Right atrium auricular region (tissue), 2 donors: ENCODE data around the gene ULBP2. TPM values are rescaled to one million over a fixed set of nuclear protein-coding genes. Genes with fewer than 3 reads are reported as not detected.

Experiments used
- DNase-seq: peaks from one replicate; pipeline ENCODE4 v3.0.0-alpha.2; 2019; ENCODE audit warnings: low spot score
- H3K27ac ChIP-seq, 2 donors: fragments of 200-600 bp; sonication (generic); 1 replicate in 1 of 2; 2 replicates in 1 of 2; pipeline ENCODE4 v1.5.1; 2016 to 2019
- H3K27me3 ChIP-seq, 2 donors: fragments of 200-600 bp; sonication (generic); one replicate each; pipeline versions ENCODE4 v1.5.1 to v1.6.0; 2017 to 2019
- H3K36me3 ChIP-seq: fragments of 200-600 bp; sonication (generic); one replicate; pipeline ENCODE4 v1.5.1; 2016
- H3K4me1 ChIP-seq, 2 donors: fragments of 200-600 bp; sonication (generic); one replicate each; pipeline versions ENCODE4 v1.5.1 to v1.6.0; 2017 to 2019
- H3K4me3 ChIP-seq, 2 donors: fragments of 200-600 bp; sonication (generic); 1 replicate in 1 of 2; 2 replicates in 1 of 2; pipeline ENCODE4 v1.5.1; 2017 to 2019; ENCODE audit warnings: mild to moderate bottlenecking in 1 of 2, moderate library complexity in 1 of 2
- H3K9me3 ChIP-seq, 2 donors: fragments of 200-600 bp; sonication (generic); one replicate each; pipeline ENCODE4 v1.5.1; 2019
- total RNA-seq, 2 donors: library from RNA; depleted of rRNA; stranded (reverse); fragments of >200 nt; gene quantifications; one replicate each; pipeline ENCODE4 v1.1.0, GENCODE V29; 2016
- TF ChIP-seq, protein P1 (sequence below), 2 donors: fragments of 200-600 bp; sonication (generic); IDR thresholded peaks; one replicate each; pipeline ENCODE4 v1.5.1; 2019; ENCODE audit warnings: antibody characterized with exemption in 2 of 2

ULBP2 gene, protein sequence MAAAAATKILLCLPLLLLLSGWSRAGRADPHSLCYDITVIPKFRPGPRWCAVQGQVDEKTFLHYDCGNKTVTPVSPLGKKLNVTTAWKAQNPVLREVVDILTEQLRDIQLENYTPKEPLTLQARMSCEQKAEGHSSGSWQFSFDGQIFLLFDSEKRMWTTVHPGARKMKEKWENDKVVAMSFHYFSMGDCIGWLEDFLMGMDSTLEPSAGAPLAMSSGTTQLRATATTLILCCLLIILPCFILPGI
- total RNA-seq: 1 to 10 TPM in 1 of 2 donors, under 1 TPM in 1; 0.82 to 2.4 TPM

DNA sequence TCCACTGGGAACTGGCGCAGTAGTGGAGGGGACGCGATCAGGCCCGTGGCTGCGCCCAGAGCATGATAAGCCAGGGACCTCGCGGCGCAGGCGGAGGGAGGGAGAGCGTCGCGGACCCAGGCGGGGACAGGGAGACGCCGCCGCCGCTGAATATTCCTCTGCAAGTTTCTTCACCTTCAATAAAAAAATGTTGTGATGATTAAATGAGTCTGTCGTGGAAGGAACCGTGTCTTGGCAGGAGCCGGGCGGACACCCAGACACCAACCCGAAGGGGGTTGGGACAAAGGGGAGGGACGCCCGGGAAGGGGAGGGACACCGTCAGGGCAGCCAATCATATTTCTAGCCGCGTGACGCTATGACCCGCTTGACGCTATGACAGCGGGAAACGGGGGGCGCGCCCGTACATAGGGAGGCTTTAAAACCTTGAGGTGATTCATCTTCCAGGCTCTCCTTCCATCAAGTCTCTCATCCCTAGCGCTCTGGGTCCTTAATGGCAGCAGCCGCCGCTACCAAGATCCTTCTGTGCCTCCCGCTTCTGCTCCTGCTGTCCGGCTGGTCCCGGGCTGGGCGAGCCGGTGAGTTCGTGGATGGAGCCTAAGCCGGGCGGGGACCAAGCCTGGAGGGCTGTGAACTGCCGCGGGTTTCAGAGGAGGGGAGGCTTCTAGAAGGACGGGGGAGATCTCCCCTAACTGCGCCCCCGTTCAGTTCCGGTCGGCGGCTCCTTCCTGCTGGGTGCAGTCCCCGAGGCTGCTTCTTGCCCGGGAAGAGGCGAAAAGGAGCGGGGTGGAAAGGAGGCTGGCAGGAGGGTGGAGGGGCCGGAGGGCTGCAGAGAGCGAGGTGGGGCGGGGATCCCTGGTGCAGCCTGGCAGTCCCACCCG is at the start of gene ULBP2:
TSS of gene ULBP2 (plus strand) at position 432 of the 878 bp plus-strand sequence. CDS start at position 491, 59 bp downstream.
- TF ChIP-seq, protein P1, sequence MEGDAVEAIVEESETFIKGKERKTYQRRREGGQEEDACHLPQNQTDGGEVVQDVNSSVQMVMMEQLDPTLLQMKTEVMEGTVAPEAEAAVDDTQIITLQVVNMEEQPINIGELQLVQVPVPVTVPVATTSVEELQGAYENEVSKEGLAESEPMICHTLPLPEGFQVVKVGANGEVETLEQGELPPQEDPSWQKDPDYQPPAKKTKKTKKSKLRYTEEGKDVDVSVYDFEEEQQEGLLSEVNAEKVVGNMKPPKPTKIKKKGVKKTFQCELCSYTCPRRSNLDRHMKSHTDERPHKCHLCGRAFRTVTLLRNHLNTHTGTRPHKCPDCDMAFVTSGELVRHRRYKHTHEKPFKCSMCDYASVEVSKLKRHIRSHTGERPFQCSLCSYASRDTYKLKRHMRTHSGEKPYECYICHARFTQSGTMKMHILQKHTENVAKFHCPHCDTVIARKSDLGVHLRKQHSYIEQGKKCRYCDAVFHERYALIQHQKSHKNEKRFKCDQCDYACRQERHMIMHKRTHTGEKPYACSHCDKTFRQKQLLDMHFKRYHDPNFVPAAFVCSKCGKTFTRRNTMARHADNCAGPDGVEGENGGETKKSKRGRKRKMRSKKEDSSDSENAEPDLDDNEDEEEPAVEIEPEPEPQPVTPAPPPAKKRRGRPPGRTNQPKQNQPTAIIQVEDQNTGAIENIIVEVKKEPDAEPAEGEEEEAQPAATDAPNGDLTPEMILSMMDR (IDR thresholded peaks at IDR 0.05): no peak
- Histone ChIP-seq H3K4me3 (peak within 1 kb of the TSS; percentile 52 to 56), H3K9me3 (no peaks in the 10 kb centered on the region), H3K27ac (peak within 1 kb of the TSS in 1 of 2 donors; percentile 43), H3K4me1 (peaks cover 0 to 26% of the 10 kb centered on the region in 2 donors), H3K36me3 (no peaks in the 10 kb centered on the region), H3K27me3 (peaks cover 25 to 34% of the 10 kb centered on the region in 2 donors)
- DNase-seq: peak; percentile 93

DNA sequence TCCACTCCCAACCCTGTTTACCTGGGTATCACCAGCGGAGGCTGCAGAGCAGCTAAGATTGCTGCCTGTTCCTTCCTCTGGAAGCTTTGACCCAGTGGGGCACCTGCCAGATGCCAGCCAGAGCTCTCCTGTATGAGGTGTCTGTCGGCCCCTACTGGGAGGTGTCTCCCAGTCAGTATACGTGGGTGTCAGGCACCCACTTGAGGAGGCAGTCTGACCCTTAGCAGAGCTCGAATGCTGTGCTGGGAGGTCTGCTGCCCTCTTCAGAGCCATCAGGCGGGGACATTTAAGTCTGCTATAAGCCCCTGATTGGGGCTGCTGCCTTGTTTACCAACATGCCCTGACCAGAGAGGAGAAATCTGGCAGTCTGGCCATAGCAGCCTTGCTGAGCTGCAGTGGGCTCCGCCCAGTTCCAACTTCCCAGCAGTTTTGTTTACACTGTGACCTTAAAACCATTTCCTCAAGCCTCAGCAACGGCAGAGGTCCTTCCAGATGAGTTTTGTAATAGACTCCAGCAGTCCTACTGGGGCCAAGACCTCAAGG is 46.7 kb upstream of the ULBP2 start:
- Histone ChIP-seq H3K27ac (peak overlapping the region; percentile 43 to 56), H3K36me3 (no peaks in the 10 kb centered on the region), H3K9me3 (no peaks in the 10 kb centered on the region), H3K27me3 (no peaks in the 10 kb centered on the region), H3K4me1 (peaks cover 0 to 35% of the 10 kb centered on the region in 2 donors), H3K4me3 (no peak overlapping the region)
- TF ChIP-seq, protein P1 (IDR thresholded peaks at IDR 0.05): no peak
- DNase-seq: peak; percentile 77

DNA sequence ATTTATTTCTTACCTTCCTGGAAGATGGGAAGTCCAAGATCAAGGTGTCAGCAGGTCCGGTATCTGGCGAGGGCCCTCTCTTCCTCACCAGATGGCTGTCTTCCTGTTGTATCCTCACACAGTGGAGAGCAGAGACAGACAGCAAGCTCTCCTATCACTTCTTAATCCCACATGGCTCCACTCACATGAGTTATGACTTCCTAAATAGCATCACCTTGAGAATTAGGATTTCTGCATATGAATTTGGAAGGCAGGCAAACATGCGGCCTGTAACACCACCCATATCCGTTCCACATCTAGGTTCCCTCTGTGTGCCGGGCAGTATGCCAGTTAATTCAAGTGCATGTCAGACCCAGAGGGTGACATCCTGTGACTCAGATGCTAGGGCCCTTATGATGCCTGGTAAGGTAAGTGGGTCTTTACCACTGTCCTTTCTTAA is 46.0 kb upstream of the ULBP2 start:
- Histone ChIP-seq H3K4me1 (peaks cover 0 to 36% of the 10 kb centered on the region in 2 donors), H3K9me3 (no peaks in the 10 kb centered on the region), H3K27ac (peak overlapping the region; percentile 43 to 56), H3K36me3 (no peaks in the 10 kb centered on the region), H3K4me3 (no peak overlapping the region), H3K27me3 (no peaks in the 10 kb centered on the region)
- TF ChIP-seq, protein P1 (IDR thresholded peaks at IDR 0.05): no peak
- peak; percentile 78 for DNase-seq

- Histone ChIP-seq H3K4me3 (no peak overlapping the region), H3K4me1 (peaks cover 0 to 42% of the 10 kb centered on the region in 2 donors), H3K27me3 (no peaks in the 10 kb centered on the region), H3K9me3 (no peaks in the 10 kb centered on the region), H3K36me3 (no peaks in the 10 kb centered on the region), H3K27ac (peak overlapping the region; percentile 51 to 56)
- TF ChIP-seq, protein P1 (IDR thresholded peaks at IDR 0.05): no peak
- peak; percentile 44 for DNase-seq
These were observed 45.3 kb upstream of the ULBP2 start for GRCh38 chr6:149896491-149896890.

GRCh38 chr6:149897015-149897697 is 44.7 kb upstream of the ULBP2 start:
- peak; percentile 89 for DNase-seq
- H3K27me3 ChIP-seq: no peaks in the 10 kb centered on the region
- no peaks in the 10 kb centered on the region for H3K36me3 ChIP-seq
- H3K4me1 ChIP-seq: peaks cover 0 to 42% of the 10 kb centered on the region in 2 donors
- TF ChIP-seq, protein P1 (IDR thresholded peaks at IDR 0.05): no peak
- no peaks in the 10 kb centered on the region for H3K9me3 ChIP-seq
- H3K27ac ChIP-seq: peak overlapping the region; percentile 51 to 56
- peak overlapping the region in 1 of 2 donors; percentile 12 for H3K4me3 ChIP-seq
